Spleen (tissue), 7 donors: Measurements from ENCODE around the gene TSPYL1.

ENCODE experiments used
- CTCF ChIP-seq, 11 experiments: fragments of 200-600 bp in 7 of 11; fragments of 450-650 bp in 4 of 11; sonication (generic) in 4 of 11; IDR thresholded peaks in 8 of 11; conservative IDR thresholded peaks in 3 of 11; 1 replicate in 7 of 11; 2 replicates in 4 of 11; pipeline versions ENCODE4 v1.4.0 to v1.8.0; 2016 to 2021; ENCODE audit warnings: antibody characterized with exemption in 11 of 11, inconsistent platforms in 4 of 11, mild to moderate bottlenecking in 1 of 11
- POLR2A ChIP-seq, 3 donors: fragments of 450-650 bp; IDR thresholded peaks; one replicate each; pipeline ENCODE4 v1.5.1; 2017; ENCODE audit warnings: antibody characterized with exemption in 3 of 3, mild to moderate bottlenecking in 1 of 3
- POLR2AphosphoS5 ChIP-seq, 3 donors: sonication (generic); formaldehyde crosslinking; IDR thresholded peaks; one replicate each; pipeline ENCODE4 v1.5.1; 2017; ENCODE audit warnings: antibody characterized with exemption in 3 of 3
- donor health status: DM: no; HTN: no; CAD: no; lungs with moderate emphysema.
- donor health status: DM: no; HTN: no; CAD: no.
- donor health status: DM: no; HTN: no; CAD: no.

- TF ChIP-seq POLR2AphosphoS5 (IDR thresholded peaks at IDR 0.05), result no peak
- TF ChIP-seq CTCF (IDR thresholded peaks at IDR 0.05 in 8 of 11, conservative IDR thresholded peaks at IDR 0.05 in 3 of 11), result peak; percentile 37 to 91 (median 70)
- TF ChIP-seq POLR2A (IDR thresholded peaks at IDR 0.05), result no peak
Measured at GRCh38 chr6:116268589-116269293, 11.0 kb downstream of the TSPYL1 start.
